Measurements from ENCODE around the gene UBE2E3. TPM values are rescaled to one million over a fixed set of nuclear protein-coding genes. Genes with fewer than 3 reads are reported as not detected.

UBE2E3 gene
- total RNA-seq, 5 donors from 2014 or later (not counting 1 experiment from before 2014, with no cell fraction given), result 21.2 to 25.2 (median 21.3) TPM

DNA sequence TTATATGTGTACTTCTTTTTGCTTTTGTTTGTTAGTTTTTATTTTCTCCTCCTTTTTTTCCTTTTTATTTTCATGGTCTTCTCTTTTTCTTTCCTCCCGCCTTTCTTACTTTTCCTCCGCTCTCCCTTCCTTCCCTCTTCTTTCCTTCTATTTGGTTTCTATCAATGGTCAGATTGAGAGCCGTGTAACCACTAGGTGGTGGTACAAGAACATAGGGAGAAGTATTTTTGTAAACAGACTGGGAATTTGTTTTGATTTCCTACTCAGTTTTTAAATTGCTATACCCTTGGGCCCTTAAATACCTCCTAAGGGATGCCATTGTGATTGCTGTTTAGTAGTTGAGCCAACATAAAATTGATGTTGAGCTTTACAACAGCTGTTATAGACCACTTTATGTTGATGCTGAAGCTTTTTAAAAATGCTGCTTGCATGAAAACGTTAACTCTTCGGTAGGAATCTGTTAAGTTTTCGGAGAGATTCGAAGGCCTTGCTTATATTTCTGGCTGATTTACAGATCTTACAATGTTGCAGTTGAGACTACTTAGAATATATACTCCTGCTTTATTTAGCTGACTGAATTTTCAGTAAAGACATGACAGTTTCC lies 124.2 kb downstream of the UBE2E3 start:
- Histone ChIP-seq H3K9me3 (no peaks in the 10 kb centered on the region), H3K27me3 (replicated peaks in 1 of 2; ENCODE audit: control insufficient read depth in 2 of 2, extremely low read depth in 1 of 2, insufficient read depth in 2 of 2, low read length in 1 of 2) (no peaks in the 10 kb centered on the region), H3K36me3 (ENCODE audit: control insufficient read depth in 2 of 2, extremely low read depth in 1 of 2, insufficient read depth in 1 of 2, low read length in 1 of 2) (peaks cover 0 to 6% of the 10 kb centered on the region in 2 donors), H3K4me1 (ENCODE audit: control insufficient read depth in 1 of 2, extremely low read depth in 1 of 2, insufficient read depth in 2 of 2, low read length in 2 of 2) (peaks cover 11 to 32% of the 10 kb centered on the region in 2 experiments), H3K27ac (ENCODE audit: low read length) (peak overlapping the region; percentile 19), H3K4me3 (ENCODE audit: control insufficient read depth in 1 of 2, extremely low read depth in 1 of 2, low read length in 1 of 2) (no peak overlapping the region)
- Mint-ChIP-seq H3K36me3 (peaks cover under 1% of the 10 kb centered on the region), H3K9me3 (no peaks in the 10 kb centered on the region), H3K27ac (peak overlapping the region; percentile 24 to 59), H3K4me1 (peaks cover 44 to 48% (median 47%) of the 10 kb centered on the region in 3 donors), H3K27me3 (no peaks in the 10 kb centered on the region), H3K4me3 (peak overlapping the region in 1 of 3 donors; percentile 2)
- ChIA-PET POLR2A (interaction anchor here (0.7 to 1.0 kb wide), 2 partner anchors 20 to 194 kb away, joined by 3 read pairs; no protein-coding TSS in a partner anchor), CTCF (interaction anchor here (0.6 to 2.7 kb wide), 47 partner anchors 8 to 611 kb away, joined by 3 to 36 read pairs (median 3); partner anchors contain the start of gene ITGA4 (in 2 of the 2))
- peak in 3 of 4 experiments; percentile 20 to 70 (median 45) for ATAC-seq (replicated peaks in 1 of 4)
- WGBS (ENCODE audit: insufficient coverage), result 31% methylated on average over 2 of the region's 7 CpGs
- peak in 8 of 35 experiments; percentile 5 to 77 (median 26) for DNase-seq

DNA sequence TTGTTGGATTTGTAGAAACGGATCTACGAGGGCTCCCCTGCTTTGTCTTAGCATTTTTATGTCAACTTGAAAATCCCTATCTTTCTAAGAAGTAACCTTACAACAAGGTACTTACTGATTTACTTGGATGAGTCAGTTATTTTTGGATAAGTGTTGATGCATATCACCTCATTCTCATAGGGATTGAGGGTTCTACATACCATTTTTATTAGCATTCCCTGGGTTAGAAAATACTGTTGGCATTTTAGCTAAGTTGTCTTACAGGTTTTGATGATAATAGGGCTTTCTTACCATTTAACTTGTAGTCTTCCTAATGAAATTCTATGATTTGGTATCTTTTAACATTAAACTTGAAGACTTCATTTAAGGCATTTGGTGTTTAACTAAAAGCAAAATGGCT lies 125.2 kb downstream of the UBE2E3 start:
- POLR2A ChIA-PET, result interaction anchor here in 1 of 2 donors (0.9 to 1.0 kb wide), 2 partner anchors 20 to 365 kb away, joined by 3 to 4 read pairs; no protein-coding TSS in a partner anchor
- peaks cover 3% of the 10 kb centered on the region for H3K36me3 Mint-ChIP-seq
- no peaks in the 10 kb centered on the region for H3K27me3 Mint-ChIP-seq
- H3K9me3 Mint-ChIP-seq, result no peaks in the 10 kb centered on the region
- Histone ChIP-seq H3K27ac (ENCODE audit: low read length) (peak overlapping the region; percentile 19), H3K9me3 (no peaks in the 10 kb centered on the region), H3K4me3 (ENCODE audit: control insufficient read depth in 1 of 2, extremely low read depth in 1 of 2, low read length in 1 of 2) (no peak overlapping the region), H3K36me3 (ENCODE audit: control insufficient read depth in 2 of 2, extremely low read depth in 1 of 2, insufficient read depth in 1 of 2, low read length in 1 of 2) (peaks cover 0 to 6% of the 10 kb centered on the region in 2 donors), H3K4me1 (ENCODE audit: control insufficient read depth in 1 of 2, extremely low read depth in 1 of 2, insufficient read depth in 2 of 2, low read length in 2 of 2) (peaks cover 11 to 32% of the 10 kb centered on the region in 2 experiments), H3K27me3 (replicated peaks in 1 of 2; ENCODE audit: control insufficient read depth in 2 of 2, extremely low read depth in 1 of 2, insufficient read depth in 2 of 2, low read length in 1 of 2) (no peaks in the 10 kb centered on the region)
- WGBS (ENCODE audit: insufficient coverage), result no CpG with 5 or more reads among the region's 2 CpGs
- H3K4me3 Mint-ChIP-seq, result peak overlapping the region in 1 of 3 donors; percentile 49
- CTCF ChIA-PET, result interaction anchor here (0.5 to 2.7 kb wide), 23 partner anchors 9 to 610 kb away, joined by 3 to 36 read pairs (median 4); partner anchors contain the start of gene ITGA4 (in 1 of the 2)
- H3K27ac Mint-ChIP-seq, result peak overlapping the region; percentile 68 to 84
- ATAC-seq (replicated peaks in 1 of 4), result no peak
- no peak for DNase-seq
- peaks cover 44 to 53% (median 50%) of the 10 kb centered on the region in 3 donors for H3K4me1 Mint-ChIP-seq

DNA sequence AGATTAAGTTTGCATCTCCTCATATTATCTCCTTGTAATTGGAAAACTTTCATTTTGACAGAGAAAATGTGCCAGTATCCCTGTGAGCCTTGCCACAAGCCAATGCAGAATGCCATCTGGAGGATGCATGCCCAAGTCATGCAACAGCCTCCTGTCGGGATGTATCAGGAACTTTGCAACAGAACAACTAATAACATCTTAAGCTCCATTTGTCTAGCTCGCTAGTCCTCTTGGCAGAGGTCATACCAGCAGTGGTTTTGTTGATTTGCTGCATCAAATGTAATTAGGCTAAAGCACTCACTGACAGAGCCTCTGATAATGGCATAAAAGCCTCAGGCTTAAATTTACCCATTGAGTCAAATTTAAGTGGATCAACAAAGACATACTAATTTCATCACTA lies 125.8 kb downstream of the UBE2E3 start:
- Histone ChIP-seq H3K9me3 (no peaks in the 10 kb centered on the region), H3K4me3 (ENCODE audit: control insufficient read depth in 1 of 2, extremely low read depth in 1 of 2, low read length in 1 of 2) (no peak overlapping the region), H3K4me1 (ENCODE audit: control insufficient read depth in 1 of 2, extremely low read depth in 1 of 2, insufficient read depth in 2 of 2, low read length in 2 of 2) (peaks cover 11 to 32% of the 10 kb centered on the region in 2 experiments), H3K27ac (ENCODE audit: low read length) (peak overlapping the region; percentile 19), H3K36me3 (ENCODE audit: control insufficient read depth in 2 of 2, extremely low read depth in 1 of 2, insufficient read depth in 1 of 2, low read length in 1 of 2) (peaks cover 0 to 6% of the 10 kb centered on the region in 2 donors), H3K27me3 (replicated peaks in 1 of 2; ENCODE audit: control insufficient read depth in 2 of 2, extremely low read depth in 1 of 2, insufficient read depth in 2 of 2, low read length in 1 of 2) (no peaks in the 10 kb centered on the region)
- ATAC-seq (replicated peaks in 1 of 4) (no peak), DNase-seq (no peak)
- H3K4me3 Mint-ChIP-seq, result peak overlapping the region in 1 of 3 donors; percentile 49
- WGBS (ENCODE audit: insufficient coverage), result no CpG with 5 or more reads among the region's 2 CpGs
- peaks cover 3% of the 10 kb centered on the region for H3K36me3 Mint-ChIP-seq
- ChIA-PET POLR2A (interaction anchor here in 1 of 2 donors (0.9 kb wide), 1 partner anchor 364 kb away, joined by 4 read pairs; no protein-coding TSS in a partner anchor), CTCF (interaction anchor here (0.6 to 2.7 kb wide), 5 partner anchors 56 to 352 kb away, joined by 3 to 23 read pairs (median 4); partner anchors contain the start of gene ITGA4 (in 1 of the 2))
- peaks cover 46 to 53% (median 50%) of the 10 kb centered on the region in 3 donors for H3K4me1 Mint-ChIP-seq
- H3K9me3 Mint-ChIP-seq, result no peaks in the 10 kb centered on the region
- peak overlapping the region; percentile 68 to 84 for H3K27ac Mint-ChIP-seq
- no peaks in the 10 kb centered on the region for H3K27me3 Mint-ChIP-seq

DNA sequence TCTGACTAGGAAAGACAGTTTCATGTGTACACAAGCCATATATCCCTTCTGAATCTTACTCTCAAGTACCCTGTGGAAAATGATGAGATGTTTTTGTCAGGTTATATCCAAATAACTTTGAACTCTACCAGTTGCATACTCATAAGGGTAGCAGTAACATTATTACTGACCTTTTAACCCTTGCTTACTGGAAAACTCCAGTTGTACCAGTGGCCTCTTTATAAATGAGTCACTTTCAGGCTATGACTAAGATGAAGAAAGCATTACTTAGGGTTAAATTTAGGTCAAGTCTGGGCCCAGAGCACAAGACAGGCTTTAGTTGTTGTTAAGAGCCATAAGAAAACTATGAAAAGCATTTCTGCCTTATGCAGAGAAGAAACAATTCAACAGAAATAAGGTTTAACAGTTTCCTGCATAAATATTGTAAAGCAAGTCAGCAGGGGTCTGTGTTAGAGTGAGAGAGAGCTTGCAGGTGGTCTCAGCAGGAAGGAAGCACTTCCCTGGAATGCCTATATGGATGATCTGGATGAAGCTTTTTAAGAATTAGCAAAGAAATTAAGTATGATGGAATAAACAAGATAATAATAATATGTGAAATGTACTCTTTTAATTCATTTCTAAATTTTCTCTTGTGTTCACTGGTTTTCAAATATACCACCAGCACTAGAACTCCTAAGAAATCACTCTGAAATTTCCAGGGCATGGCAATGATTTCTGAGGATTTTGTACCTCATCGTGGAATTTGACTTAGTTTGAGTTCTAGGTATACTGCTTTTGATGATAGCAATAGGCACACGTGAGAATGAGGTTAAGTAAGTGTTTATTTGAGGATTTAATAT lies 126.6 kb downstream of the UBE2E3 start:
- WGBS (ENCODE audit: insufficient coverage), result no CpG with 5 or more reads among the region's 2 CpGs
- no peaks in the 10 kb centered on the region for H3K9me3 ChIP-seq
- Mint-ChIP-seq H3K9me3 (no peaks in the 10 kb centered on the region), H3K36me3 (peaks cover 3% of the 10 kb centered on the region), H3K27me3 (no peaks in the 10 kb centered on the region), H3K4me1 (peaks cover 46 to 53% (median 50%) of the 10 kb centered on the region in 3 donors), H3K4me3 (peak overlapping the region; percentile 13 to 32 (median 25)), H3K27ac (peak overlapping the region; percentile 92 to 98)
- peak overlapping the region; percentile 64 for H3K27ac ChIP-seq (ENCODE audit: low read length)
- ATAC-seq (replicated peaks in 1 of 4) (peak; percentile 63 to 88 (median 82)), DNase-seq (no peak)
- H3K36me3 ChIP-seq (ENCODE audit: control insufficient read depth in 2 of 2, extremely low read depth in 1 of 2, insufficient read depth in 1 of 2, low read length in 1 of 2), result peaks cover 0 to 6% of the 10 kb centered on the region in 2 donors
- POLR2A ChIA-PET, result interaction anchor here in 1 of 2 donors (1.2 kb wide), 1 partner anchor 354 kb away, joined by 3 read pairs; no protein-coding TSS in a partner anchor
- no peaks in the 10 kb centered on the region for H3K27me3 ChIP-seq (replicated peaks in 1 of 2; ENCODE audit: control insufficient read depth in 2 of 2, extremely low read depth in 1 of 2, insufficient read depth in 2 of 2, low read length in 1 of 2)
- no peak overlapping the region for H3K4me3 ChIP-seq (ENCODE audit: control insufficient read depth in 1 of 2, extremely low read depth in 1 of 2, low read length in 1 of 2)
- CTCF ChIA-PET, result interaction anchor here (0.5 to 2.7 kb wide), 7 partner anchors 18 to 447 kb away, joined by 3 to 23 read pairs (median 3); partner anchors contain the start of gene ITGA4 (in 1 of the 2)
- peaks cover 11 to 32% of the 10 kb centered on the region in 2 experiments for H3K4me1 ChIP-seq (ENCODE audit: control insufficient read depth in 1 of 2, extremely low read depth in 1 of 2, insufficient read depth in 2 of 2, low read length in 2 of 2)

DNA sequence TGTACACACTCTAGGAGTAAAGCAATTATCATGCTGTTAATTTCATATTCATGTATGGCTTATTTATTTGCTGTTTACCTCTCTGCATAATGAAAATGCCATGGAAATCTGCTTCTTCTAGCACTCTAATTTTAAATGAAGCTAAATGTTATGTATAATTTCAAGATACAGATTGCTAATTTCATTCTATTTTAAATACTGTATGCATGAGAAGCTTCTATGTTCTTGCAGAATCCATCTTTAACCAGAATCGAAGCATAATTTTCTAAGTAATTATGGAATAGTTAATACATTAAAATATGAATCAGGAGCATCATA lies 127.2 kb downstream of the UBE2E3 start:
- DNase-seq (no peak), ATAC-seq (replicated peaks in 1 of 4) (no peak)
- Mint-ChIP-seq H3K4me3 (no peak overlapping the region), H3K27me3 (no peaks in the 10 kb centered on the region), H3K9me3 (no peaks in the 10 kb centered on the region), H3K27ac (peak overlapping the region; percentile 92 to 98), H3K36me3 (peaks cover 3% of the 10 kb centered on the region), H3K4me1 (peaks cover 46 to 53% (median 50%) of the 10 kb centered on the region in 3 donors)
- H3K27me3 ChIP-seq (replicated peaks in 1 of 2; ENCODE audit: control insufficient read depth in 2 of 2, extremely low read depth in 1 of 2, insufficient read depth in 2 of 2, low read length in 1 of 2), result no peaks in the 10 kb centered on the region
- POLR2A ChIA-PET, result interaction anchor here in 1 of 2 donors (0.6 to 1.2 kb wide), 2 partner anchors 353 to 985 kb away, joined by 3 read pairs; no protein-coding TSS in a partner anchor
- peaks cover 0 to 6% of the 10 kb centered on the region in 2 donors for H3K36me3 ChIP-seq (ENCODE audit: control insufficient read depth in 2 of 2, extremely low read depth in 1 of 2, insufficient read depth in 1 of 2, low read length in 1 of 2)
- H3K4me1 ChIP-seq (ENCODE audit: control insufficient read depth in 1 of 2, extremely low read depth in 1 of 2, insufficient read depth in 2 of 2, low read length in 2 of 2), result peaks cover 11 to 32% of the 10 kb centered on the region in 2 experiments
- no peaks in the 10 kb centered on the region for H3K9me3 ChIP-seq
- peak overlapping the region; percentile 64 for H3K27ac ChIP-seq (ENCODE audit: low read length)
- no peak overlapping the region for H3K4me3 ChIP-seq (ENCODE audit: control insufficient read depth in 1 of 2, extremely low read depth in 1 of 2, low read length in 1 of 2)
- no CpG with 5 or more reads among the region's 1 CpG for WGBS (ENCODE audit: insufficient coverage)
- CTCF ChIA-PET, result interaction anchor here (0.5 to 1.0 kb wide), 4 partner anchors 17 to 446 kb away, joined by 3 to 5 read pairs (median 3); no protein-coding TSS in a partner anchor
